HEK293 (cell line): ENCODE results near the gene DIS3L2.

Experiments used
- BCL6B ChIP-seq: fragments of 450-650 bp; formaldehyde crosslinking; IDR thresholded peaks from 2 replicates; pipeline ENCODE4 v1.5.1; 2017; ENCODE audit warnings: missing biosample characterization, missing genetic modification characterization
- CTCF ChIP-seq: fragments of 450-650 bp; formaldehyde crosslinking; IDR thresholded peaks from 2 replicates; pipeline ENCODE4 v1.5.1; 2016; ENCODE audit warnings: missing biosample characterization, missing genetic modification characterization
- REST ChIP-seq: fragments of 450-650 bp; formaldehyde crosslinking; IDR thresholded peaks from 2 replicates; pipeline ENCODE4 v1.5.1; 2016; ENCODE audit warnings: missing biosample characterization, missing genetic modification characterization
- SCRT2 ChIP-seq: fragments of 450-650 bp; formaldehyde crosslinking; IDR thresholded peaks from 2 replicates; pipeline ENCODE4 v1.5.1; 2016; ENCODE audit warnings: missing biosample characterization, missing genetic modification characterization
- SETDB1 ChIP-seq: IDR thresholded peaks from one replicate; pipeline ENCODE4 v1.6.1; 2017; ENCODE audit warnings: mild to moderate bottlenecking, low read length, moderate library complexity, mixed read lengths; ENCODE audit not compliant: insufficient read length
- TSHZ1 ChIP-seq: fragments of 450-650 bp; formaldehyde crosslinking; IDR thresholded peaks from 2 replicates; pipeline ENCODE4 v1.5.1; 2016; ENCODE audit warnings: missing biosample characterization, missing genetic modification characterization, borderline replicate concordance
- YY1 ChIP-seq: fragments of 450-650 bp; formaldehyde crosslinking; IDR thresholded peaks from 2 replicates; pipeline ENCODE4 v1.5.1; 2018; ENCODE audit warnings: missing biosample characterization, missing genetic modification characterization
- ZBTB7A ChIP-seq: fragments of 450-650 bp; formaldehyde crosslinking; IDR thresholded peaks from 2 replicates; pipeline ENCODE4 v1.5.1; 2016; ENCODE audit warnings: low read depth, missing biosample characterization, missing genetic modification characterization
- ZNF292 ChIP-seq: fragments of 450-650 bp; formaldehyde crosslinking; IDR thresholded peaks from 2 replicates; pipeline ENCODE4 v1.5.1; 2016; ENCODE audit warnings: low read depth, missing biosample characterization, missing genetic modification characterization, borderline replicate concordance
- ZNF416 ChIP-seq: fragments of 450-650 bp; formaldehyde crosslinking; IDR thresholded peaks from 2 replicates; pipeline ENCODE4 v1.5.1; 2016; ENCODE audit warnings: missing biosample characterization, missing genetic modification characterization
- ZSCAN5A ChIP-seq: fragments of 450-650 bp; formaldehyde crosslinking; IDR thresholded peaks from 2 replicates; pipeline ENCODE4 v1.5.1; 2016; ENCODE audit warnings: missing biosample characterization, missing genetic modification characterization

- TF ChIP-seq ZSCAN5A (tag by site-specific recombination) (no peak), REST (no peak), SCRT2 (tag by site-specific recombination) (no peak), YY1 (tag by site-specific recombination) (no peak), BCL6B (no peak), CTCF (tag by site-specific recombination) (no peak), ZNF292 (tag by site-specific recombination) (no peak), ZBTB7A (no peak), TSHZ1 (no peak), ZNF416 (no peak), SETDB1 (peak; percentile 80)
These were observed 7.3 kb downstream of the DIS3L2 start for GRCh38 chr2:231968820-231969219.
